ENCODE data around the gene SDHA.

- no peak for TF ChIP-seq POLR2A (IDR thresholded peaks at IDR 0.05; ENCODE audit: extremely low read depth, insufficient read length)
- TF ChIP-seq CTCF (IDR thresholded peaks at IDR 0.05; ENCODE audit: low read depth, low read length), result no peak
- no peak for TF ChIP-seq MAX (IDR thresholded peaks at IDR 0.05; ENCODE audit: low read depth, low read length)
- no peak for TF ChIP-seq MYC (IDR thresholded peaks at IDR 0.05; ENCODE audit: low read depth, low read length)
Observed at GRCh38 chr5:203246-203930, 14.7 kb upstream of the SDHA start.

Measured in NB4 (cell line).